OCI-LY7 (cell line): ENCODE measurements around the gene KIF26A.

Experiments
- EZH2phosphoT487 ChIP-seq: fragments of 200-600 bp; sonication (generic); IDR thresholded peaks from 2 replicates; pipeline ENCODE4 v1.6.1; 2018; ENCODE audit warnings: low read depth, borderline replicate concordance, mild to moderate bottlenecking, mixed run types, antibody characterized with exemption, low read length, moderate library complexity, mixed read lengths
- TF ChIP-seq, protein P1 (sequence below): fragments of 200-600 bp; sonication (generic); conservative IDR thresholded peaks from 2 replicates; pipeline ENCODE4 v1.5.1; 2014; ENCODE audit warnings: mild to moderate bottlenecking, antibody characterized with exemption, low read length, moderate library complexity, mixed read lengths

GRCh38 chr14:104101086-104101621 is 37.2 kb upstream of the KIF26A start:
- no peak for TF ChIP-seq EZH2phosphoT487
- TF ChIP-seq, protein P1, sequence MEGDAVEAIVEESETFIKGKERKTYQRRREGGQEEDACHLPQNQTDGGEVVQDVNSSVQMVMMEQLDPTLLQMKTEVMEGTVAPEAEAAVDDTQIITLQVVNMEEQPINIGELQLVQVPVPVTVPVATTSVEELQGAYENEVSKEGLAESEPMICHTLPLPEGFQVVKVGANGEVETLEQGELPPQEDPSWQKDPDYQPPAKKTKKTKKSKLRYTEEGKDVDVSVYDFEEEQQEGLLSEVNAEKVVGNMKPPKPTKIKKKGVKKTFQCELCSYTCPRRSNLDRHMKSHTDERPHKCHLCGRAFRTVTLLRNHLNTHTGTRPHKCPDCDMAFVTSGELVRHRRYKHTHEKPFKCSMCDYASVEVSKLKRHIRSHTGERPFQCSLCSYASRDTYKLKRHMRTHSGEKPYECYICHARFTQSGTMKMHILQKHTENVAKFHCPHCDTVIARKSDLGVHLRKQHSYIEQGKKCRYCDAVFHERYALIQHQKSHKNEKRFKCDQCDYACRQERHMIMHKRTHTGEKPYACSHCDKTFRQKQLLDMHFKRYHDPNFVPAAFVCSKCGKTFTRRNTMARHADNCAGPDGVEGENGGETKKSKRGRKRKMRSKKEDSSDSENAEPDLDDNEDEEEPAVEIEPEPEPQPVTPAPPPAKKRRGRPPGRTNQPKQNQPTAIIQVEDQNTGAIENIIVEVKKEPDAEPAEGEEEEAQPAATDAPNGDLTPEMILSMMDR: no peak
